Fibroblast of lung (primary cell): ENCODE measurements around the gene CFHR4.
"Not testable (repeated sequence)": the region's sequence is repeated elsewhere in the genome, so short reads cannot be mapped to it uniquely, and the experiment has no call there.

Experiments used
- CTCF ChIP-seq, 2 donors: IDR thresholded peaks in 1 of 2; conservative IDR thresholded peaks in 1 of 2; 1 replicate in 1 of 2; 2 replicates in 1 of 2; pipeline ENCODE4 v1.5.1; 2011 to 2012; ENCODE audit warnings: low read length in 2 of 2, control low read depth in 1 of 2, inconsistent platforms in 1 of 2, low read depth in 1 of 2, mild to moderate bottlenecking in 1 of 2
- EZH2 ChIP-seq: IDR thresholded peaks from 2 replicates; pipeline ENCODE4 v1.5.1; 2012; ENCODE audit warnings: low read length, control low read depth, mild to moderate bottlenecking; ENCODE audit errors: missing control alignments

- not testable (repeated sequence) for TF ChIP-seq CTCF (conservative IDR thresholded peaks at IDR 0.05 in 1 of 2, IDR thresholded peaks at IDR 0.05 in 1 of 2; ENCODE audit: low read depth in 1 of 2, low read length in 2 of 2); EZH2
These were observed 55.7 kb downstream of the CFHR4 start, which contains the start of gene CFHR2 for GRCh38 chr1:196943568-196943967.
